ENCODE measurements around the gene CXCR2. TPM values are rescaled to one million over a fixed set of nuclear protein-coding genes. Genes with fewer than 3 reads are reported as not detected.

The CXCR2 gene
- polyA plus RNA-seq, 1 of the 3 experiments (the other 2 are of a cell fraction) = not detected

DNA sequence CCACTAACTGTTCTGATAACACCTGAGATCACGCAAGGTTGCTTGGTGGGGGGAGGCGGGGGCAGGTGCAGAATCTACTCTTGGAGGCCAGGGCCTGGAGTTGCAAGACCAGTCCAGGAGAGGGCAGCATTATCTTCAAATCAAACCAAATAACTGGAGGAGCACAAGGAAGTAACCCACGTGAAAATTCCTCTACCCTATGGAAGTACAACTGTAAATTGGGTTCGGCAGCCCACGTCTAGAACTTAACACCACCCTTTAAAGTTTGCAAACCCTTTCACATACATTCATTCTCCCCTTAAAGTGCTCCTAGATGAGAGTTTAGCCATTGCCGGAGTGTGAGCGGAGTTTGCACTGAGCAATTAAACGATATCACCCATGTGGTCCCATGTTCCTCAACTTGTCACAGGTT lies 60.5 kb downstream of the CXCR2 start:
- Histone ChIP-seq H3K9ac (no peak overlapping the region), H3K9me2 (no peaks in the 10 kb centered on the region), H3K4me2 (no peak overlapping the region), H3K36me3 (replicated peaks in 1 of 2; ENCODE audit: control insufficient read depth in 1 of 2, insufficient read depth in 2 of 2, low read length in 1 of 2) (no peaks in the 10 kb centered on the region), H3K27ac (ENCODE audit: low read depth in 2 of 2, low read length in 1 of 2) (no peak overlapping the region), H3F3A (replicated peaks; ENCODE audit: insufficient read depth) (no peaks in the 10 kb centered on the region), H3K4me1 (ENCODE audit: control insufficient read depth in 1 of 2, insufficient read depth in 2 of 2, low read depth in 1 of 2, low read length in 1 of 2) (no peaks in the 10 kb centered on the region), H3K9me3 (no peaks in the 10 kb centered on the region), H4K20me1 (ENCODE audit: insufficient read depth) (no peaks in the 10 kb centered on the region), H3K27me3 (ENCODE audit: insufficient read depth) (peaks cover 13% of the 10 kb centered on the region; the same call in 1 of the 2 replicates), H3K79me2 (ENCODE audit: insufficient read depth) (no peaks in the 10 kb centered on the region), H2AFZ (ENCODE audit: low read depth) (0 out of 2 replicates have a peak overlapping the region, but pooled peaks have one; percentile 30), H3K4me3 (ENCODE audit: low read depth in 2 of 2, low read length in 1 of 2) (no peak overlapping the region; a peak in 1 of 4 replicates)
- POLR2A ChIA-PET = no interaction called here
- WGBS (ENCODE audit: low lambda C conversion rate) = 42% methylated on average over 8 of the region's 8 CpGs
- peak; percentile 67 for DNase-seq
- TF ChIP-seq, protein P1, sequence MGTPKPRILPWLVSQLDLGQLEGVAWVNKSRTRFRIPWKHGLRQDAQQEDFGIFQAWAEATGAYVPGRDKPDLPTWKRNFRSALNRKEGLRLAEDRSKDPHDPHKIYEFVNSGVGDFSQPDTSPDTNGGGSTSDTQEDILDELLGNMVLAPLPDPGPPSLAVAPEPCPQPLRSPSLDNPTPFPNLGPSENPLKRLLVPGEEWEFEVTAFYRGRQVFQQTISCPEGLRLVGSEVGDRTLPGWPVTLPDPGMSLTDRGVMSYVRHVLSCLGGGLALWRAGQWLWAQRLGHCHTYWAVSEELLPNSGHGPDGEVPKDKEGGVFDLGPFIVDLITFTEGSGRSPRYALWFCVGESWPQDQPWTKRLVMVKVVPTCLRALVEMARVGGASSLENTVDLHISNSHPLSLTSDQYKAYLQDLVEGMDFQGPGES (IDR thresholded peaks at IDR 0.05; ENCODE audit: low read depth, low read length) = no peak
- TF ChIP-seq SIN3A (IDR thresholded peaks at IDR 0.05; ENCODE audit: borderline replicate concordance, low read depth, low read length) = no peak
- TF ChIP-seq EP300 (IDR thresholded peaks at IDR 0.05; ENCODE audit: borderline replicate concordance in 1 of 2, low read depth in 1 of 2, low read length in 1 of 2) = no peak
- no peak for TF ChIP-seq GABPA (IDR thresholded peaks at IDR 0.05; ENCODE audit: low read depth)
- peak; percentile 77 for TF ChIP-seq RAD21 (IDR thresholded peaks at IDR 0.05; ENCODE audit: low read length)
- TF ChIP-seq MEF2A (IDR thresholded peaks at IDR 0.05; ENCODE audit: borderline replicate concordance, low read depth) = no peak
- TF ChIP-seq, protein P2, sequence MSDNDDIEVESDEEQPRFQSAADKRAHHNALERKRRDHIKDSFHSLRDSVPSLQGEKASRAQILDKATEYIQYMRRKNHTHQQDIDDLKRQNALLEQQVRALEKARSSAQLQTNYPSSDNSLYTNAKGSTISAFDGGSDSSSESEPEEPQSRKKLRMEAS (IDR thresholded peaks at IDR 0.05; ENCODE audit: low read depth) = 0 out of 2 replicates have a peak, but pooled peaks have one; percentile 30
- peak; percentile 60 for TF ChIP-seq SMC3 (IDR thresholded peaks at IDR 0.05; ENCODE audit: low read depth, low read length)
- TF ChIP-seq, protein P3, sequence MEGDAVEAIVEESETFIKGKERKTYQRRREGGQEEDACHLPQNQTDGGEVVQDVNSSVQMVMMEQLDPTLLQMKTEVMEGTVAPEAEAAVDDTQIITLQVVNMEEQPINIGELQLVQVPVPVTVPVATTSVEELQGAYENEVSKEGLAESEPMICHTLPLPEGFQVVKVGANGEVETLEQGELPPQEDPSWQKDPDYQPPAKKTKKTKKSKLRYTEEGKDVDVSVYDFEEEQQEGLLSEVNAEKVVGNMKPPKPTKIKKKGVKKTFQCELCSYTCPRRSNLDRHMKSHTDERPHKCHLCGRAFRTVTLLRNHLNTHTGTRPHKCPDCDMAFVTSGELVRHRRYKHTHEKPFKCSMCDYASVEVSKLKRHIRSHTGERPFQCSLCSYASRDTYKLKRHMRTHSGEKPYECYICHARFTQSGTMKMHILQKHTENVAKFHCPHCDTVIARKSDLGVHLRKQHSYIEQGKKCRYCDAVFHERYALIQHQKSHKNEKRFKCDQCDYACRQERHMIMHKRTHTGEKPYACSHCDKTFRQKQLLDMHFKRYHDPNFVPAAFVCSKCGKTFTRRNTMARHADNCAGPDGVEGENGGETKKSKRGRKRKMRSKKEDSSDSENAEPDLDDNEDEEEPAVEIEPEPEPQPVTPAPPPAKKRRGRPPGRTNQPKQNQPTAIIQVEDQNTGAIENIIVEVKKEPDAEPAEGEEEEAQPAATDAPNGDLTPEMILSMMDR (IDR thresholded peaks at IDR 0.05) = peak; percentile 79
- CTCF ChIA-PET = interaction anchor here (0.9 to 1.2 kb wide), 3 partner anchors 28 to 254 kb away, joined by 3 to 4 read pairs (median 3); partner anchors contain the start of genes AAMP and PNKD

Other genes starting within 250 kb of the CXCR2 start
- 10.5 and 12.1 TPM in 2 replicates for gene TNS1, start 123.0 kb upstream of the CXCR2 start, polyA plus RNA-seq (2012; rRNA removed)
- not detected in 2 replicates for gene RUFY4, start 56.8 kb upstream of the CXCR2 start, polyA plus RNA-seq (2012; rRNA removed)
- not detected in 2 replicates for gene CXCR1, start 40.9 kb downstream of the CXCR2 start, polyA plus RNA-seq (2012; rRNA removed)
- gene ARPC2, start 91.2 kb downstream of the CXCR2 start, polyA plus RNA-seq (2012; rRNA removed) = 319 and 387 TPM in 2 replicates
- gene GPBAR1, start 135.0 kb downstream of the CXCR2 start, polyA plus RNA-seq (2012; rRNA removed) = 0.08 and 0.13 TPM in 2 replicates
- gene AAMP, start 144.1 kb downstream of the CXCR2 start, polyA plus RNA-seq (2012; rRNA removed) = 223 and 276 TPM in 2 replicates
- 92.2 and 101 TPM in 2 replicates for gene PNKD, start 144.5 kb downstream of the CXCR2 start, polyA plus RNA-seq (2012; rRNA removed)
- 7.3 and 7.8 TPM in 2 replicates for gene TMBIM1, start 166.5 kb downstream of the CXCR2 start, polyA plus RNA-seq (2012; rRNA removed)
- gene CATIP, start 230.8 kb downstream of the CXCR2 start, polyA plus RNA-seq (2012; rRNA removed) = 0.18 and 0.26 TPM in 2 replicates

Measured in SK-N-SH (cell line).